ENCODE measurements around the gene CTU2.

The CTU2 gene

GRCh38 chr16:88716601-88717001 lies 10.3 kb downstream of the CTU2 start:
- ChIA-PET POLR2A (no interaction called here), CTCF (interaction anchor here (6.2 kb wide), 1 partner anchor 20 kb away, joined by 38 read pairs; no protein-coding TSS in a partner anchor)
- TF ChIP-seq CTCF (IDR thresholded peaks at IDR 0.05; ENCODE audit: control extremely low read depth, extremely low read depth, low read depth, missing control alignments), result no peak
- DNase-seq (ENCODE audit: extremely low spot score), result no peak

GRCh38 chr16:88718178-88718577 lies 11.9 kb downstream of the CTU2 start:
- ChIA-PET POLR2A (no interaction called here), CTCF (interaction anchor here (1.0 to 6.2 kb wide), 3 partner anchors 15 to 18 kb away, joined by 3 to 38 read pairs (median 4); no protein-coding TSS in a partner anchor)
- no peak for TF ChIP-seq CTCF (IDR thresholded peaks at IDR 0.05; ENCODE audit: control extremely low read depth, extremely low read depth, low read depth, missing control alignments)
- DNase-seq (ENCODE audit: extremely low spot score), result no peak

GRCh38 chr16:88719267-88719932 lies 13.1 kb downstream of the CTU2 start:
- no peak for TF ChIP-seq CTCF (IDR thresholded peaks at IDR 0.05; ENCODE audit: control extremely low read depth, extremely low read depth, low read depth, missing control alignments)
- ChIA-PET POLR2A (interaction anchor here (0.8 kb wide), 1 partner anchor 66 kb away, joined by 3 read pairs; the partner anchor contains the start of gene PIEZO1), CTCF (interaction anchor here (3.1 to 6.2 kb wide), 2 partner anchors 17 kb away, joined by 17 to 38 read pairs; no protein-coding TSS in a partner anchor)
- DNase-seq (ENCODE audit: extremely low spot score), result no peak

GRCh38 chr16:88719933-88720296 lies 13.6 kb downstream of the CTU2 start:
- DNase-seq (ENCODE audit: extremely low spot score), result no peak
- TF ChIP-seq CTCF (IDR thresholded peaks at IDR 0.05; ENCODE audit: control extremely low read depth, extremely low read depth, low read depth, missing control alignments), result no peak
- CTCF ChIA-PET, result interaction anchor here (3.1 kb wide), 1 partner anchor 17 kb away, joined by 17 read pairs; no protein-coding TSS in a partner anchor
- POLR2A ChIA-PET, result interaction anchor here (0.8 kb wide), 1 partner anchor 65 kb away, joined by 3 read pairs; the partner anchor contains the start of gene PIEZO1

GRCh38 chr16:88720396-88720970 lies 14.2 kb downstream of the CTU2 start:
- CTCF ChIA-PET, result interaction anchor here (3.1 kb wide), 1 partner anchor 16 kb away, joined by 17 read pairs; no protein-coding TSS in a partner anchor
- TF ChIP-seq CTCF (IDR thresholded peaks at IDR 0.05; ENCODE audit: control extremely low read depth, extremely low read depth, low read depth, missing control alignments), result no peak
- POLR2A ChIA-PET, result no interaction called here
- no peak for DNase-seq (ENCODE audit: extremely low spot score)

- no peak for TF ChIP-seq CTCF (IDR thresholded peaks at IDR 0.05; ENCODE audit: control extremely low read depth, extremely low read depth, low read depth, missing control alignments)
- POLR2A ChIA-PET, result no interaction called here
- CTCF ChIA-PET, result interaction anchor here (3.1 kb wide), 1 partner anchor 16 kb away, joined by 17 read pairs; no protein-coding TSS in a partner anchor
- DNase-seq (ENCODE audit: extremely low spot score), result no peak
Measured at GRCh38 chr16:88721236-88721635, 14.9 kb downstream of the CTU2 start.

All from GM10248 (cell line).